Measurements from ENCODE around the gene DTNBP1.

GRCh38 chr6:15616261-15616660, 46.6 kb downstream of the DTNBP1 start:
- TF ChIP-seq POLR2AphosphoS5 (IDR thresholded peaks at IDR 0.05; ENCODE audit: insufficient read depth, low read depth, low read length): no peak
- no peak for TF ChIP-seq FOS (IDR thresholded peaks at IDR 0.05; ENCODE audit: borderline replicate concordance, insufficient read depth, low read length)
- TF ChIP-seq CTCF (IDR thresholded peaks at IDR 0.05; ENCODE audit: extremely low read depth in 1 of 2, insufficient read depth in 1 of 2, low read depth in 1 of 2, low read length in 2 of 2): no peak
- no peak for TF ChIP-seq EZH2 (IDR thresholded peaks at IDR 0.05; ENCODE audit: borderline replicate concordance, low read depth, low read length, severe bottlenecking)
- no peak for TF ChIP-seq POLR2A (IDR thresholded peaks at IDR 0.05; ENCODE audit: low read depth, low read length)
- TF ChIP-seq JUN (IDR thresholded peaks at IDR 0.05; ENCODE audit: borderline replicate concordance, insufficient read depth, insufficient read length, low read depth): no peak
- no peak for TF ChIP-seq MYC (IDR thresholded peaks at IDR 0.05; ENCODE audit: low read depth, low read length)
